ENCODE data around the gene CYTL1.
A peak's percentile ranks its signal among the peaks of the same experiment; 100 is the strongest.
"Not testable (repeated sequence)": the region's sequence is repeated elsewhere in the genome, so short reads cannot be mapped to it uniquely, and the experiment has no call there.

CYTL1 gene

GRCh38 chr4:5033281-5033841 is 14.1 kb upstream of the CYTL1 start:
- DNase-seq = peak; percentile 67

GRCh38 chr4:5032813-5033212 is 13.6 kb upstream of the CYTL1 start:
- DNase-seq = no peak

- DNase-seq = no peak
Observed at GRCh38 chr4:5030927-5031326, 11.7 kb upstream of the CYTL1 start.

- no peak for DNase-seq
Observed at GRCh38 chr4:5030221-5030620, 11.0 kb upstream of the CYTL1 start.

- no peak for DNase-seq
Observed at GRCh38 chr4:5029447-5029846, 10.2 kb upstream of the CYTL1 start.

- no peak for DNase-seq
Observed at GRCh38 chr4:5028480-5028879, 9.2 kb upstream of the CYTL1 start.

- DNase-seq = no peak
Observed at GRCh38 chr4:5027346-5027745, 8.1 kb upstream of the CYTL1 start.

GRCh38 chr4:5026371-5026770 is 7.1 kb upstream of the CYTL1 start:
- DNase-seq = no peak

- DNase-seq = no peak
Observed at GRCh38 chr4:5024673-5025072, 5.4 kb upstream of the CYTL1 start.

GRCh38 chr4:5021546-5021945 is 2.3 kb upstream of the CYTL1 start:
- no peak for DNase-seq

GRCh38 chr4:5020341-5020740 is 1.1 kb upstream of the CYTL1 start:
- DNase-seq = no peak

- DNase-seq = no peak
Observed at GRCh38 chr4:5019796-5020195, 538 bp upstream of the CYTL1 start.

GRCh38 chr4:5018603-5019002 is 655 bp downstream of the CYTL1 start:
- DNase-seq = no peak

- no peak for DNase-seq
Observed at GRCh38 chr4:5018096-5018495, 1.2 kb downstream of the CYTL1 start.

- no peak for DNase-seq
Observed at GRCh38 chr4:5014007-5014682, 5.1 kb downstream of the CYTL1 start.

- no peak for DNase-seq
Observed at GRCh38 chr4:5012958-5013357, 6.3 kb downstream of the CYTL1 start.

GRCh38 chr4:5012244-5012898 is 6.9 kb downstream of the CYTL1 start:
- DNase-seq = no peak

GRCh38 chr4:5010984-5011383 is 8.3 kb downstream of the CYTL1 start:
- no peak for DNase-seq

GRCh38 chr4:5009796-5010195 is 9.5 kb downstream of the CYTL1 start:
- no peak for DNase-seq

- not testable (repeated sequence) for DNase-seq
Observed at GRCh38 chr4:5006932-5007331, 12.3 kb downstream of the CYTL1 start.

- DNase-seq = no peak
Observed at GRCh38 chr4:5004496-5004895, 14.8 kb downstream of the CYTL1 start.

- DNase-seq = no peak
Observed at GRCh38 chr4:5003918-5004317, 15.3 kb downstream of the CYTL1 start.

- no peak for DNase-seq
Observed at GRCh38 chr4:5003372-5003857, 15.8 kb downstream of the CYTL1 start.

GRCh38 chr4:5001641-5002040 is 17.6 kb downstream of the CYTL1 start:
- DNase-seq = not testable (repeated sequence)

All from femur (tissue), 1 donor.